Astrocyte (in vitro differentiated cells and primary cell): ENCODE data around the gene ABCA1.

Experiments used
- CTCF ChIP-seq: IDR thresholded peaks from 2 replicates; pipeline ENCODE4 v1.5.1; 2011; ENCODE audit warnings: low read depth, mild to moderate bottlenecking, inconsistent platforms, low read length, moderate library complexity; ENCODE audit not compliant: insufficient read depth
- EZH2 ChIP-seq: IDR thresholded peaks from 2 replicates; pipeline ENCODE4 v1.6.1; 2012; ENCODE audit warnings: mild to moderate bottlenecking, low read length, inconsistent platforms; ENCODE audit not compliant: insufficient read depth

- TF ChIP-seq EZH2 = no peak
- no peak for TF ChIP-seq CTCF
Measured at GRCh38 chr9:104885818-104886709, 41.9 kb downstream of the ABCA1 start.
